SK-N-SH treated with all-trans-retinoic acid at 6 μM for 48 hours (cell line): Measurements from ENCODE around the gene SPTBN4.

Experiments
- ATAC-seq: fragments of 200-7000 bp; cut with Tn5 transposase; 3 replicates; pipeline ENCODE4 v1.9.1; 2020; ENCODE audit warnings: mild to moderate bottlenecking, moderate library complexity
- ARNTL ChIP-seq: fragments of 450-650 bp; formaldehyde crosslinking; IDR thresholded peaks from 2 replicates; pipeline ENCODE4 v1.5.0; 2020; ENCODE audit warnings: low read depth, mild to moderate bottlenecking, moderate library complexity, borderline replicate concordance
- BACH2 ChIP-seq: fragments of 250-450 bp; sonication (Bioruptor Pico); IDR thresholded peaks from 2 replicates; pipeline ENCODE4 v1.9.0; 2021; ENCODE audit warnings: mild to moderate bottlenecking, borderline replicate concordance
- CREB5 ChIP-seq: fragments of 250-450 bp; sonication (Bioruptor Pico); IDR thresholded peaks from 2 replicates; pipeline ENCODE4 v1.5.1; 2020; ENCODE audit warnings: low read depth, mild to moderate bottlenecking, moderate library complexity
- CSDC2 ChIP-seq: fragments of 250-450 bp; sonication (Bioruptor Pico); IDR thresholded peaks from 2 replicates; pipeline ENCODE4 v1.5.0; 2020; ENCODE audit warnings: mild to moderate bottlenecking, moderate library complexity
- CSRNP3 ChIP-seq: fragments of 250-450 bp; sonication (Bioruptor Pico); IDR thresholded peaks from 2 replicates; pipeline ENCODE4 v1.5.1; 2021; ENCODE audit warnings: mild to moderate bottlenecking, moderate library complexity
- ESRRG ChIP-seq: fragments of 250-450 bp; sonication (Bioruptor Pico); IDR thresholded peaks from 2 replicates; pipeline ENCODE4 v1.6.1; 2021; ENCODE audit warnings: mild to moderate bottlenecking
- GLIS3 ChIP-seq: fragments of 250-450 bp; sonication (Bioruptor Pico); IDR thresholded peaks from 2 replicates; pipeline ENCODE4 v1.5.0; 2020; ENCODE audit warnings: mild to moderate bottlenecking, moderate library complexity
- ISL1 ChIP-seq: fragments of 250-450 bp; sonication (Bioruptor Pico); IDR thresholded peaks from 2 replicates; pipeline ENCODE4 v2.1.2; 2022; ENCODE audit warnings: mild to moderate bottlenecking, moderate library complexity
- OSR1 ChIP-seq: fragments of 250-450 bp; sonication (Bioruptor Pico); IDR thresholded peaks from 2 replicates; pipeline ENCODE4 v1.8.0; 2022; ENCODE audit warnings: moderate library complexity, mild to moderate bottlenecking, inconsistent platforms
- PATZ1 ChIP-seq: fragments of 250-450 bp; sonication (Bioruptor Pico); IDR thresholded peaks from 2 replicates; pipeline ENCODE4 v1.8.0; 2020; ENCODE audit warnings: mild to moderate bottlenecking, moderate library complexity, borderline replicate concordance
- POU6F1 ChIP-seq: fragments of 250-450 bp; sonication (Bioruptor Pico); IDR thresholded peaks from 2 replicates; pipeline ENCODE4 v1.8.0; 2021; ENCODE audit warnings: low read depth, mild to moderate bottlenecking, moderate library complexity, borderline replicate concordance
- PPARA ChIP-seq: fragments of 250-450 bp; sonication (Bioruptor Pico); IDR thresholded peaks from 2 replicates; pipeline ENCODE4 v1.5.0; 2020; ENCODE audit warnings: mild to moderate bottlenecking, borderline replicate concordance
- RARB ChIP-seq: fragments of 250-450 bp; sonication (Bioruptor Pico); IDR thresholded peaks from 2 replicates; pipeline ENCODE4 v1.8.0; 2021; ENCODE audit warnings: mild to moderate bottlenecking, moderate library complexity
- SNAI2 ChIP-seq: fragments of 250-450 bp; sonication (Bioruptor Pico); IDR thresholded peaks from 2 replicates; pipeline ENCODE4 v1.5.0; 2020; ENCODE audit warnings: mild to moderate bottlenecking, moderate library complexity
- TOX ChIP-seq: fragments of 250-450 bp; sonication (Bioruptor Pico); IDR thresholded peaks from 2 replicates; pipeline ENCODE4 v1.8.0; 2021; ENCODE audit warnings: mild to moderate bottlenecking, moderate library complexity, borderline replicate concordance
- TSHZ2 ChIP-seq: fragments of 250-450 bp; sonication (Bioruptor Pico); IDR thresholded peaks from 2 replicates; pipeline ENCODE4 v1.5.0; 2020; ENCODE audit warnings: mild to moderate bottlenecking, moderate library complexity
- ZC3H10 ChIP-seq: fragments of 250-450 bp; sonication (Bioruptor Pico); IDR thresholded peaks from 2 replicates; pipeline ENCODE4 v1.5.1; 2021; ENCODE audit warnings: mild to moderate bottlenecking, moderate library complexity
- ZFP3 ChIP-seq: fragments of 250-450 bp; sonication (Bioruptor Pico); IDR thresholded peaks from 2 replicates; pipeline ENCODE4 v1.5.0; 2020; ENCODE audit warnings: mild to moderate bottlenecking, moderate library complexity
- ZFP30 ChIP-seq: fragments of 450-650 bp; formaldehyde crosslinking; IDR thresholded peaks from 2 replicates; pipeline ENCODE4 v1.5.0; 2022; ENCODE audit warnings: mild to moderate bottlenecking, moderate library complexity
- ZNF565 ChIP-seq: fragments of 450-650 bp; formaldehyde crosslinking; conservative IDR thresholded peaks from 2 replicates; pipeline ENCODE4 v1.5.0; 2020; ENCODE audit warnings: low read depth, mild to moderate bottlenecking, moderate library complexity
- ZNF70 ChIP-seq: fragments of 450-650 bp; formaldehyde crosslinking; IDR thresholded peaks from 2 replicates; pipeline ENCODE4 v1.5.0; 2020; ENCODE audit warnings: mild to moderate bottlenecking, moderate library complexity

SPTBN4 gene

GRCh38 chr19:40617961-40618360 is 151.2 kb downstream of the SPTBN4 start:
- ATAC-seq, result no peak
- TF ChIP-seq ESRRG (CRISPR knock-in tag) (no peak), ARNTL (CRISPR knock-in tag) (no peak), GLIS3 (CRISPR knock-in tag) (no peak), RARB (CRISPR knock-in tag) (no peak), TSHZ2 (no peak), POU6F1 (CRISPR knock-in tag) (no peak), ZFP30 (no peak), ISL1 (CRISPR knock-in tag) (no peak), ZFP3 (CRISPR knock-in tag) (no peak), OSR1 (CRISPR knock-in tag) (no peak), CSRNP3 (no peak), ZNF565 (no peak), TOX (CRISPR knock-in tag) (no peak), ZNF70 (CRISPR knock-in tag) (no peak), PPARA (CRISPR knock-in tag) (no peak), ZC3H10 (no peak)

- ATAC-seq, result no peak
Measured at GRCh38 chr19:40619333-40620160, 152.7 kb downstream of the SPTBN4 start.

More at GRCh38 chr19:40619333-40620160, 152.7 kb downstream of the SPTBN4 start:
- TF ChIP-seq CSRNP3 (no peak), RARB (CRISPR knock-in tag) (no peak), OSR1 (CRISPR knock-in tag) (no peak), ZNF565 (no peak), SNAI2 (CRISPR knock-in tag) (no peak), BACH2 (CRISPR knock-in tag) (no peak), ZC3H10 (no peak), ESRRG (CRISPR knock-in tag) (no peak), PPARA (CRISPR knock-in tag) (no peak), CSDC2 (no peak), TOX (CRISPR knock-in tag) (no peak), PATZ1 (CRISPR knock-in tag) (no peak), CREB5 (CRISPR knock-in tag) (no peak), ISL1 (CRISPR knock-in tag) (no peak), ZFP3 (CRISPR knock-in tag) (no peak)
